Measurements from ENCODE around the gene FBXL19. TPM values are rescaled to one million over a fixed set of nuclear protein-coding genes. Genes with fewer than 3 reads are reported as not detected.

The FBXL19 gene
- total and polyA plus RNA-seq, 9 of the 15 experiments (the other 6 are each of a cell fraction or from before 2014, with no cell fraction given): 0.13 to 48.0 (median 13.5) TPM; not detected in 1

- TF ChIP-seq THRA (IDR thresholded peaks at IDR 0.05) (no peak), EP300 (IDR thresholded peaks at IDR 0.05; ENCODE audit: low read length) (no peak), RFX5 (IDR thresholded peaks at IDR 0.05; ENCODE audit: low read depth, low read length) (no peak), KDM2B (CRISPR knock-in tag; IDR thresholded peaks at IDR 0.05) (no peak), IRF9 (tag; IDR thresholded peaks at IDR 0.05) (no peak), BRF2 (IDR thresholded peaks at IDR 0.05; ENCODE audit: borderline replicate concordance, insufficient read depth, insufficient read length) (no peak), POLR2B (IDR thresholded peaks at IDR 0.05; ENCODE audit: low read depth, partially characterized antibody) (peak; percentile 60), GTF2F1 (IDR thresholded peaks at IDR 0.05; ENCODE audit: low read depth, low read length) (no peak), MAZ (CRISPR knock-in tag; conservative IDR thresholded peaks at IDR 0.05 in 1 of 2, IDR thresholded peaks at IDR 0.05 in 1 of 2) (peak in 1 of 2 experiments; percentile 98; a peak in 3 of 4 replicates), DDX20 (tag; IDR thresholded peaks at IDR 0.05; ENCODE audit: low read depth) (no peak), NFYB (IDR thresholded peaks at IDR 0.05; ENCODE audit: extremely low read depth, insufficient read length) (no peak), YY1 (IDR thresholded peaks at IDR 0.05; ENCODE audit: borderline replicate concordance in 1 of 3, control insufficient read depth in 1 of 3, extremely low read depth in 1 of 3, insufficient read depth in 3 of 3, insufficient read length in 1 of 3, insufficient replicate concordance in 2 of 3, low read depth in 1 of 3, low read length in 2 of 3) (peak; percentile 83 to 97 (median 95)), HOXB6 (CRISPR knock-in tag; IDR thresholded peaks at IDR 0.05; ENCODE audit: borderline replicate concordance) (peak; percentile 83; the same call in 1 of the 2 replicates), TAF1 (IDR thresholded peaks at IDR 0.05; ENCODE audit: control insufficient read depth, extremely low read depth, insufficient read depth, low read length, severe bottlenecking) (peak; percentile 65), PCBP1 (IDR thresholded peaks at IDR 0.05; ENCODE audit: low read depth, low read length, poor library complexity, severe bottlenecking) (no peak), SUPT5H (IDR thresholded peaks at IDR 0.05) (peak; percentile 75), WHSC1 (IDR thresholded peaks at IDR 0.05; ENCODE audit: low read length) (no peak), EWSR1 (IDR thresholded peaks at IDR 0.05; ENCODE audit: borderline replicate concordance, low read depth, partially characterized antibody) (no peak), ATF4 (CRISPR knock-in tag; IDR thresholded peaks at IDR 0.05) (peak; percentile 65), ZBTB12 (CRISPR knock-in tag; IDR thresholded peaks at IDR 0.05) (peak; percentile 80), ZBED1 (IDR thresholded peaks at IDR 0.05) (peak; percentile 49; the same call in 1 of the 2 replicates), FOXP1 (CRISPR knock-in tag; IDR thresholded peaks at IDR 0.05) (peak; percentile 90)
These were observed 324 bp upstream of the FBXL19 start (continued) for GRCh38 chr16:30922960-30923535.

Data from K562 (cell line).